Gastrocnemius medialis (tissue), 4 donors: ENCODE results near the gene PSMD13. TPM values are rescaled to one million over a fixed set of nuclear protein-coding genes. Genes with fewer than 3 reads are reported as not detected.

Experiments
- ATAC-seq, 2 donors: fragments of 150-250 bp; one replicate each; pipeline ENCODE4 v1.9.1; 2016
- DNase-seq, 2 donors: peaks; one replicate each; pipeline ENCODE4 v3.0.0-alpha.2; 2019
- H3K27ac ChIP-seq, 4 donors: fragments of 200-600 bp; sonication (generic); 1 replicate in 1 of 4; 2 replicates in 3 of 4; pipeline ENCODE4 v1.5.1; 2016 to 2018; ENCODE audit warnings: mild to moderate bottlenecking in 2 of 4, moderate library complexity in 1 of 4
- H3K27me3 ChIP-seq, 3 donors: fragments of 200-600 bp; sonication (generic) in 2 of 3; 1 replicate in 1 of 3; 2 replicates in 2 of 3; pipeline versions ENCODE4 v1.5.1 to v1.6.0; 2016 to 2019; ENCODE audit warnings: mild to moderate bottlenecking in 1 of 3, moderate library complexity in 1 of 3
- H3K36me3 ChIP-seq, 2 donors: fragments of 200-600 bp; sonication (generic) in 1 of 2; one replicate each; pipeline ENCODE4 v1.5.1; 2017 to 2018
- H3K4me1 ChIP-seq, 2 donors: fragments of 200-600 bp; sonication (generic) in 1 of 2; one replicate each; pipeline ENCODE4 v1.5.1; 2016 to 2017; ENCODE audit warnings: mild to moderate bottlenecking in 2 of 2
- H3K4me3 ChIP-seq, 4 donors: fragments of 200-600 bp; sonication (generic) in 3 of 4; 1 replicate in 1 of 4; 2 replicates in 3 of 4; pipeline ENCODE4 v1.5.1; 2016 to 2019; ENCODE audit warnings: mild to moderate bottlenecking in 2 of 4
- H3K9me3 ChIP-seq, 3 donors: fragments of 200-600 bp; sonication (generic) in 2 of 3; 1 replicate in 1 of 3; 2 replicates in 2 of 3; pipeline ENCODE4 v1.5.1; 2016 to 2019
- CTCF ChIP-seq, 5 experiments: fragments of 450-650 bp in 3 of 5; fragments of 200-600 bp in 2 of 5; sonication (generic) in 2 of 5; IDR thresholded peaks in 4 of 5; conservative IDR thresholded peaks in 1 of 5; 1 replicate in 4 of 5; 2 replicates in 1 of 5; pipeline ENCODE4 v1.5.1; 2016 to 2019; ENCODE audit warnings: antibody characterized with exemption in 5 of 5, mild to moderate bottlenecking in 3 of 5, moderate library complexity in 3 of 5
- POLR2A ChIP-seq, 2 donors: fragments of 450-650 bp; IDR thresholded peaks; one replicate each; pipeline ENCODE4 v1.6.1; 2017; ENCODE audit warnings: antibody characterized with exemption in 2 of 2, mild to moderate bottlenecking in 2 of 2, moderate library complexity in 2 of 2
- in situ Hi-C, 4 donors: fragments of 200-750 bp; cut with MboI; loops; one replicate each; pipeline versions ENCODE4 v1.15.0 to v1.8.0; 2017; ENCODE audit warnings: low sequenced_read_pairs in 4 of 4
- intact Hi-C: fragments of 100-400 bp; cut with DNase I; formaldehyde crosslinking; loops from one replicate; pipeline ENCODE4 v1.15.1; 2023; ENCODE audit warnings: low total_unique reads
- total RNA-seq, 4 donors: library from RNA; depleted of rRNA; stranded (reverse); fragments of >200 nt; gene quantifications; one replicate each; pipeline versions ENCODE4 v1.1.0 to v1.2.3, GENCODE V29; 2016

Gene PSMD13
- total RNA-seq, 4 donors from 2014 or later, result 128 to 189 (median 163) TPM

- in situ Hi-C loops (no loop called here), intact Hi-C loops (no loop called here)
- H3K27ac ChIP-seq, result no peak overlapping the region
- no peak overlapping the region for H3K4me3 ChIP-seq
- H3K9me3 ChIP-seq, result no peaks in the 10 kb centered on the region
- no peak for TF ChIP-seq POLR2A (IDR thresholded peaks at IDR 0.05)
- no peak for TF ChIP-seq CTCF (IDR thresholded peaks at IDR 0.05 in 4 of 5, conservative IDR thresholded peaks at IDR 0.05 in 1 of 5)
- no peaks in the 10 kb centered on the region for H3K27me3 ChIP-seq
- no peak for ATAC-seq
- peaks cover 0 to 63% of the 10 kb centered on the region in 2 donors for H3K36me3 ChIP-seq
- peaks cover 26 to 32% of the 10 kb centered on the region in 2 donors for H3K4me1 ChIP-seq
- no peak for DNase-seq
Measured at GRCh38 chr11:210803-211180, 26.0 kb upstream of the PSMD13 start.

- H3K27ac ChIP-seq, result no peak overlapping the region
- no peak overlapping the region for H3K4me3 ChIP-seq
- H3K27me3 ChIP-seq, result no peaks in the 10 kb centered on the region
- intact Hi-C loops (no loop called here), in situ Hi-C loops (no loop called here)
- TF ChIP-seq CTCF (IDR thresholded peaks at IDR 0.05 in 4 of 5, conservative IDR thresholded peaks at IDR 0.05 in 1 of 5) (no peak), POLR2A (IDR thresholded peaks at IDR 0.05) (no peak)
- peaks cover 21 to 27% of the 10 kb centered on the region in 2 donors for H3K4me1 ChIP-seq
- peaks cover 0 to 68% of the 10 kb centered on the region in 2 donors for H3K36me3 ChIP-seq
- no peaks in the 10 kb centered on the region for H3K9me3 ChIP-seq
- no peak for ATAC-seq
- DNase-seq, result no peak
Measured at GRCh38 chr11:211295-211694, 25.5 kb upstream of the PSMD13 start.

- no peaks in the 10 kb centered on the region for H3K27me3 ChIP-seq
- DNase-seq (no peak), ATAC-seq (no peak)
- peaks cover 19 to 23% of the 10 kb centered on the region in 2 donors for H3K4me1 ChIP-seq
- H3K27ac ChIP-seq, result no peak overlapping the region
- intact Hi-C loops (no loop called here), in situ Hi-C loops (no loop called here)
- H3K9me3 ChIP-seq, result no peaks in the 10 kb centered on the region
- no peak overlapping the region for H3K4me3 ChIP-seq
- TF ChIP-seq CTCF (IDR thresholded peaks at IDR 0.05 in 4 of 5, conservative IDR thresholded peaks at IDR 0.05 in 1 of 5) (no peak), POLR2A (IDR thresholded peaks at IDR 0.05) (no peak)
- H3K36me3 ChIP-seq, result peaks cover 0 to 70% of the 10 kb centered on the region in 2 donors
Measured at GRCh38 chr11:211741-212140, 25.0 kb upstream of the PSMD13 start.

- Histone ChIP-seq H3K4me1 (peaks cover 19 to 23% of the 10 kb centered on the region in 2 donors), H3K36me3 (peaks cover 0 to 70% of the 10 kb centered on the region in 2 donors), H3K27ac (no peak overlapping the region), H3K9me3 (no peaks in the 10 kb centered on the region), H3K27me3 (no peaks in the 10 kb centered on the region), H3K4me3 (no peak overlapping the region)
- ATAC-seq (no peak), DNase-seq (no peak)
- intact Hi-C loops, result no loop called here
- TF ChIP-seq CTCF (IDR thresholded peaks at IDR 0.05 in 4 of 5, conservative IDR thresholded peaks at IDR 0.05 in 1 of 5) (no peak), POLR2A (IDR thresholded peaks at IDR 0.05) (no peak)
- in situ Hi-C loops, result no loop called here
Measured at GRCh38 chr11:212150-213100, 24.4 kb upstream of the PSMD13 start.
